ENCODE results near the gene PSMD5.

DNA sequence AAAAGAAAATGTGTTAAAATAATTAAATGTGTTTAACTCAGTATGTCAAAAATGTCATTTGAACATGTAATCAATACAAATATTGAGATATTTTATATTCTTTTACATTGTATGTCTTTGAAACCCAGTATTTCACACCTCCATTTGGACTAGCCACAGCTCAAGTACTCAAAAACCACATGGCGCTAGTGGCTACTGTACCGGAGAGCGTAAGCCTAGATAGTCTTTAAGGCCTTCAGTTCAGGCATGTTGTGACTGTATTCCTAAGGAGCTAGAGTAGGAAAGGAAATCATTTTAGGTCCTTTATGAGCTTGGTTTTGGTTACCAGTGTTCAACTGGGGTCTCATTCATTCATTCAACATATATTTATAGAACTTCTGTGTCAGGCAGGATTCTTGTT lies 62.4 kb downstream of the PSMD5 start:
- TF ChIP-seq CTCF (IDR thresholded peaks at IDR 0.05; ENCODE audit: low read depth, low read length, poor library complexity, severe bottlenecking), result no peak
- TF ChIP-seq EZH2phosphoT487 (IDR thresholded peaks at IDR 0.05; ENCODE audit: borderline replicate concordance, low read length), result no peak
